SK-N-MC (cell line): ENCODE data around the gene TMEM50B.
A peak's percentile ranks its signal among the peaks of the same experiment; 100 is the strongest.

Experiments used
- DNase-seq: peaks from one replicate; pipeline ENCODE4 v3.0.0-alpha.2; 2011; ENCODE audit warnings: low read depth, low spot score
- H3K27ac ChIP-seq: fragments of 200-600 bp; sonication (generic); 2 replicates; pipeline ENCODE4 v1.5.1; 2016; ENCODE audit warnings: mixed run types
- H3K36me3 ChIP-seq: fragments of 200-600 bp; sonication (generic); 2 replicates; pipeline ENCODE4 v1.6.1; 2017; ENCODE audit warnings: antibody characterized with exemption, low read length, mixed read lengths; ENCODE audit not compliant: insufficient read depth
- H3K4me3 ChIP-seq: fragments of 200-600 bp; sonication (generic); 2 replicates; pipeline ENCODE4 v1.5.1; 2016
- H3K9ac ChIP-seq: fragments of 200-600 bp; sonication (generic); 2 replicates; pipeline ENCODE4 v1.8.0; 2017; ENCODE audit warnings: mixed run types, mixed read lengths; ENCODE audit not compliant: insufficient read length
- H3K9me3 ChIP-seq: fragments of 200-600 bp; sonication (generic); 2 replicates; pipeline ENCODE4 v1.6.1; 2017; ENCODE audit warnings: low read depth, mild to moderate bottlenecking, antibody characterized with exemption, low read length, moderate library complexity, mixed read lengths
- EZH2 ChIP-seq: fragments of 200-600 bp; sonication (generic); IDR thresholded peaks from one replicate; pipeline ENCODE4 v1.6.1; 2017; ENCODE audit warnings: antibody characterized with exemption
- FOXP2 ChIP-seq: optimal IDR thresholded peaks from 2 replicates; pipeline ENCODE3; 2011; ENCODE audit warnings: mild to moderate bottlenecking, moderate library complexity; ENCODE audit not compliant: insufficient read depth; ENCODE audit errors: extremely low read length, control extremely low read depth
- POLR2AphosphoS5 ChIP-seq: IDR thresholded peaks from 2 replicates; pipeline ENCODE4 v1.6.1; 2012; ENCODE audit warnings: mild to moderate bottlenecking, low read depth, low read length, borderline replicate concordance

Gene TMEM50B

GRCh38 chr21:33505833-33506232, 26.1 kb upstream of the TMEM50B start:
- no peak overlapping the region for H3K27ac ChIP-seq
- H3K9ac ChIP-seq, result no peak overlapping the region
- H3K4me3 ChIP-seq, result no peak overlapping the region
- no peak for DNase-seq
- H3K9me3 ChIP-seq, result no peaks in the 10 kb centered on the region
- H3K36me3 ChIP-seq, result peaks cover 82% of the 10 kb centered on the region
- no peak for TF ChIP-seq FOXP2
- TF ChIP-seq EZH2, result no peak
- no peak for TF ChIP-seq POLR2AphosphoS5

GRCh38 chr21:33496345-33496744, 16.6 kb upstream of the TMEM50B start:
- no peak overlapping the region for H3K27ac ChIP-seq
- TF ChIP-seq EZH2 (no peak), POLR2AphosphoS5 (no peak), FOXP2 (no peak)
- H3K36me3 ChIP-seq, result no peaks in the 10 kb centered on the region
- H3K9me3 ChIP-seq, result no peaks in the 10 kb centered on the region
- DNase-seq, result no peak
- H3K4me3 ChIP-seq, result no peak overlapping the region
- no peak overlapping the region for H3K9ac ChIP-seq

GRCh38 chr21:33495743-33496142, 16.0 kb upstream of the TMEM50B start:
- Histone ChIP-seq H3K4me3 (no peak overlapping the region), H3K36me3 (no peaks in the 10 kb centered on the region), H3K9me3 (no peaks in the 10 kb centered on the region), H3K27ac (no peak overlapping the region), H3K9ac (no peak overlapping the region)
- TF ChIP-seq FOXP2 (no peak), EZH2 (no peak), POLR2AphosphoS5 (no peak)
- DNase-seq, result no peak

- Histone ChIP-seq H3K9ac (no peak overlapping the region), H3K36me3 (no peaks in the 10 kb centered on the region), H3K27ac (no peak overlapping the region), H3K9me3 (no peaks in the 10 kb centered on the region), H3K4me3 (no peak overlapping the region)
- TF ChIP-seq EZH2 (no peak), POLR2AphosphoS5 (no peak), FOXP2 (no peak)
- no peak for DNase-seq
Measured at GRCh38 chr21:33493756-33494155, 14.0 kb upstream of the TMEM50B start.

GRCh38 chr21:33492571-33492970, 12.8 kb upstream of the TMEM50B start:
- H3K27ac ChIP-seq, result no peak overlapping the region
- DNase-seq, result no peak
- H3K36me3 ChIP-seq, result no peaks in the 10 kb centered on the region
- no peaks in the 10 kb centered on the region for H3K9me3 ChIP-seq
- no peak for TF ChIP-seq EZH2
- TF ChIP-seq POLR2AphosphoS5, result no peak
- no peak for TF ChIP-seq FOXP2
- no peak overlapping the region for H3K4me3 ChIP-seq
- no peak overlapping the region for H3K9ac ChIP-seq

GRCh38 chr21:33491373-33492102, 11.8 kb upstream of the TMEM50B start, which contains the start of gene DNAJC28:
Gene DNAJC28, minus strand, starts transcription at chr21:33491716. Its CDS starts 2,323 bp downstream, at chr21:33489393.
- H3K36me3 ChIP-seq, result no peaks in the 10 kb centered on the region
- peak; percentile 81 for DNase-seq
- peak within 1 kb of the TSS; percentile 90 for H3K4me3 ChIP-seq
- H3K9ac ChIP-seq, result peak within 1 kb of the TSS; percentile 68
- H3K27ac ChIP-seq, result no peak within 1 kb of the TSS
- no peaks in the 10 kb centered on the region for H3K9me3 ChIP-seq
- TF ChIP-seq EZH2 (no peak), POLR2AphosphoS5 (peak; percentile 85)

GRCh38 chr21:33490991-33491372, 11.2 kb upstream of the TMEM50B start:
- H3K4me3 ChIP-seq, result peak overlapping the region; percentile 90
- H3K9ac ChIP-seq, result peak overlapping the region; percentile 68
- no peak for DNase-seq
- no peak overlapping the region for H3K27ac ChIP-seq
- TF ChIP-seq EZH2, result no peak
- no peak for TF ChIP-seq POLR2AphosphoS5
- TF ChIP-seq FOXP2, result no peak
- no peaks in the 10 kb centered on the region for H3K36me3 ChIP-seq
- H3K9me3 ChIP-seq, result no peaks in the 10 kb centered on the region

- TF ChIP-seq POLR2AphosphoS5 (no peak), FOXP2 (no peak), EZH2 (no peak)
- no peak overlapping the region for H3K4me3 ChIP-seq
- no peak overlapping the region for H3K27ac ChIP-seq
- no peak for DNase-seq
- no peak overlapping the region for H3K9ac ChIP-seq
- H3K9me3 ChIP-seq, result no peaks in the 10 kb centered on the region
- no peaks in the 10 kb centered on the region for H3K36me3 ChIP-seq
Measured at GRCh38 chr21:33488936-33489335, 9.2 kb upstream of the TMEM50B start.

GRCh38 chr21:33487996-33488395, 8.2 kb upstream of the TMEM50B start:
- Histone ChIP-seq H3K36me3 (no peaks in the 10 kb centered on the region), H3K9ac (no peak overlapping the region), H3K27ac (no peak overlapping the region), H3K9me3 (no peaks in the 10 kb centered on the region), H3K4me3 (no peak overlapping the region)
- TF ChIP-seq FOXP2 (no peak), POLR2AphosphoS5 (no peak), EZH2 (no peak)
- DNase-seq, result no peak
